Astrocyte (in vitro differentiated cells and primary cell): ENCODE measurements around the gene OTUD6A.

Source experiments
- EZH2 ChIP-seq: IDR thresholded peaks from 2 replicates; pipeline ENCODE4 v1.6.1; 2012; ENCODE audit warnings: mild to moderate bottlenecking, low read length, inconsistent platforms; ENCODE audit not compliant: insufficient read depth
- TF ChIP-seq, protein P1 (sequence below): IDR thresholded peaks from 2 replicates; pipeline ENCODE4 v1.5.1; 2011; ENCODE audit warnings: low read depth, mild to moderate bottlenecking, inconsistent platforms, low read length, moderate library complexity; ENCODE audit not compliant: insufficient read depth

DNA sequence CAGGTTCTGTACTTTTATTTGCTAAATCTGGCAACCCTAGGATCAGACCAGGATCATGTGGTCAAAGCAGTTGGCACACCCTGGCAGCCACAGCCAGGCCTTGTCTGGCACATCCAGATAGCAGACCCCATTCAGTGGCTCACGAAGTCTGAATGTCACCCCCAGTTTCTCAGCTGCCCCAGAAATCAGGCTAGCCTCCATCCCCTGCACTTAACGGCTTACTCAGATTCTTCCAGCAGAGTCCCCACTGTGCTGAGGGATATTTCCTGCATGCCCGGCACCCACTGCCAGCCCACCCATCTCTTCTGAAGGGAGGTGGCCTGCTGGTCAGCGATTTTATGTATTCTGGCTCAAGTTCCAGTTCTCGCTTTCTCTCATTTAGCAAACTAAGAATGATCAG lies 7.9 kb upstream of the OTUD6A start:
- TF ChIP-seq, protein P1, sequence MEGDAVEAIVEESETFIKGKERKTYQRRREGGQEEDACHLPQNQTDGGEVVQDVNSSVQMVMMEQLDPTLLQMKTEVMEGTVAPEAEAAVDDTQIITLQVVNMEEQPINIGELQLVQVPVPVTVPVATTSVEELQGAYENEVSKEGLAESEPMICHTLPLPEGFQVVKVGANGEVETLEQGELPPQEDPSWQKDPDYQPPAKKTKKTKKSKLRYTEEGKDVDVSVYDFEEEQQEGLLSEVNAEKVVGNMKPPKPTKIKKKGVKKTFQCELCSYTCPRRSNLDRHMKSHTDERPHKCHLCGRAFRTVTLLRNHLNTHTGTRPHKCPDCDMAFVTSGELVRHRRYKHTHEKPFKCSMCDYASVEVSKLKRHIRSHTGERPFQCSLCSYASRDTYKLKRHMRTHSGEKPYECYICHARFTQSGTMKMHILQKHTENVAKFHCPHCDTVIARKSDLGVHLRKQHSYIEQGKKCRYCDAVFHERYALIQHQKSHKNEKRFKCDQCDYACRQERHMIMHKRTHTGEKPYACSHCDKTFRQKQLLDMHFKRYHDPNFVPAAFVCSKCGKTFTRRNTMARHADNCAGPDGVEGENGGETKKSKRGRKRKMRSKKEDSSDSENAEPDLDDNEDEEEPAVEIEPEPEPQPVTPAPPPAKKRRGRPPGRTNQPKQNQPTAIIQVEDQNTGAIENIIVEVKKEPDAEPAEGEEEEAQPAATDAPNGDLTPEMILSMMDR, result no peak
- TF ChIP-seq EZH2, result no peak
